Anterior cingulate cortex (tissue), 58 donors: ENCODE results near the gene CEP41.

Source experiments
- DNase-seq, 58 donors: peaks; one replicate each; lab custom pipeline; 2025; lab: John Stamatoyannopoulos, UW

Gene CEP41

GRCh38 chr7:130359276-130359857 lies 81.4 kb downstream of the CEP41 start:
- no peak for DNase-seq

GRCh38 chr7:130358471-130358870 lies 82.3 kb downstream of the CEP41 start:
- DNase-seq = no peak

GRCh38 chr7:130356876-130357611 lies 83.8 kb downstream of the CEP41 start:
- peak in 14 of 58 donors; percentile 14 to 78 (median 41) for DNase-seq

DNA sequence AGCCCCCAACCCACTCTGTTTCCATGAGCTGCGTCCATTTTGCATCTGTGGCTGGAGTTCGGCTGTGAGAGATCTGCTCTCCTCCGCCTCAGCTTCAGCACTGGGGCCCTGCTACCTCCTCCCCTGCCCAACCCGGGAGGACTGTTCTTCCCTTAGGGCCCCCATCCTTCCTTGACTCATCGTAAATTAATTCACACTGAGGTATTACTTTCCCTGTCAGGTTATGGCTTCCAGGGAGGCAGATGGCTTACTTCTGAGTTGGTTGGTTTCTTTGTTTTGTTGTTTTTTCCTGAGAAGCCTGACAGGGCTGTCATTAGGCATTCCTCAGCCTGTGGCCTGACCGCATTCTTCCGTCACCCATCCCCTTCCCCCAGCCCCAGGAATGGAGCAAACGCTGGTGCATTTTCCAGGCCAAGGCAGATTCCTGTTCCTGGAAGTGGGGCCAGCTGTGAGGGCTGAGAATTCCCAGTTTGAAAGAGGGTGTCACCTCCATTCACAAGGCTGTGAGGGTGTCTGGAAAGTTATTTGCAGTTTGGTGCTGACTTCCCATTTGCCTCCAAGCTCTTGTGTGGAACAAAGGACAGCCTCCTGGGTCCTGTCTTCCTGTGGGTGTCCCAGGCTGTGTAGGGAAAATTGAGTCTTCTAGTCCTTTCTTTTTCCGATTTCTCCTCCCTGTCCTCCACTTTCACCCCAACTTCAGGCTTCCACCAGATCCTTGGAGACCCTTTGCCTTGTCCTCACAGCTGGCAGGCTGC lies 84.5 kb downstream of the CEP41 start:
- DNase-seq = no peak

DNA sequence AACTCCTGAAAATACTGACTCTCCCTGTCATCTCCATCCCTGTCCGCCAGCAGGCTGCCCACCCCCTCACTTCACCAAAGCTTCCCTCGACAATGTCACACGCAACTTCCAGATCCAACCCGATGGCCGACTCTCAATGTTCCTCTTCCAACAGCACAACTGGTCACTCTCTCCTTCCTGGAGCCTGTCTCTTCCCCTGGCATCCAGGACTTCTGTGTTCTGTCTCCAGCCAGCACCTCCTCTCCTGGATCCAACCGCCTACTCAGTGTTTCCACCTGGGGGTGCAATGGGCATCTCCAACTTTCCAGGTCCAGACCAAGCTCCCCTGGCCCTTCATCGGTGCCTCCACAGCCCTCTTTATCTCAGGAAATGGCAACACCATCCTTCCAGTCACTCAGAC lies 87.6 kb downstream of the CEP41 start:
- DNase-seq = no peak

DNA sequence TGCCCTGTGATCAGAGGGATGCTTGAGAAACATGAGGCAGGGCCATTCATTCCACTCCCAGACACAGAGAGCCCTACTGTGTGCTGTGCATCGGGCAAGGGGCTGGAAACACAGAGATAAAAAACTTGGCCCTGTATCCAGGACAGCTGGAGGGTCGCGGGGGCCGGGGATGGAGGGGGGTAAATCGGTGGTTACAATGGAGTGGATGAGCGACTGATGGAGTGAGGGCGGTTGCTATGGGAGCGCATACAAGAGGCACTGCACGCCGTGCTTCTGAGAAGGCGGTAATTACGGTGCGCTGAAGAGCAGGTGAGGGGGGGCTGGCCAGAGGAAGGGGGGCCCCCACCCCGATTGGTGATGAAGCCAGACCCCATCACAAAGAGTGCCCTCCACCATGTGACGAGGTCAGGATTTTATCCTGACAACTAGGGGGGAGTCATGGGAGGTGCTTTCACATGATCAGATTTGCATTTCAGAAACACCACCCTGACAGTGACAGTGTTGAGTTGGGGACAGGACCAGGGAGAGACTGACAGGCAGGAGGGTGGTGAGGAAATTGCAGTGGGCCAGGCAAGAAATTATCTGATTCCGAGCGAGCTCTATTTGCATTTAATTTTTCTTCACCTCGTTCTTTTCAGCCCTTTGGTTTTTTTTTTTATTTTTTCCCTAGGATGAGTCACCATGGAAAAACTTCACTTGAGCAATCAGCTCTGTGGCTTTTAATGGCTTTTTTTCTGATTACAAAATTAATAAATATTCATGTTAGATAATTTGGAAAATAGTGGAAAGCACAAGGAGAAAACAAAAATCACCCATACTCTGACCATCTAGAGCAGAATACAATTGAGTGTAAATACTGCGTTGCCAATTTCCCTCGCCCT lies 88.4 kb downstream of the CEP41 start:
- DNase-seq = peak in 16 of 58 donors; percentile 12 to 49 (median 22)

GRCh38 chr7:130351791-130352090 lies 89.1 kb downstream of the CEP41 start:
- no peak for DNase-seq

GRCh38 chr7:130350945-130351790 lies 89.6 kb downstream of the CEP41 start:
- DNase-seq = no peak

DNA sequence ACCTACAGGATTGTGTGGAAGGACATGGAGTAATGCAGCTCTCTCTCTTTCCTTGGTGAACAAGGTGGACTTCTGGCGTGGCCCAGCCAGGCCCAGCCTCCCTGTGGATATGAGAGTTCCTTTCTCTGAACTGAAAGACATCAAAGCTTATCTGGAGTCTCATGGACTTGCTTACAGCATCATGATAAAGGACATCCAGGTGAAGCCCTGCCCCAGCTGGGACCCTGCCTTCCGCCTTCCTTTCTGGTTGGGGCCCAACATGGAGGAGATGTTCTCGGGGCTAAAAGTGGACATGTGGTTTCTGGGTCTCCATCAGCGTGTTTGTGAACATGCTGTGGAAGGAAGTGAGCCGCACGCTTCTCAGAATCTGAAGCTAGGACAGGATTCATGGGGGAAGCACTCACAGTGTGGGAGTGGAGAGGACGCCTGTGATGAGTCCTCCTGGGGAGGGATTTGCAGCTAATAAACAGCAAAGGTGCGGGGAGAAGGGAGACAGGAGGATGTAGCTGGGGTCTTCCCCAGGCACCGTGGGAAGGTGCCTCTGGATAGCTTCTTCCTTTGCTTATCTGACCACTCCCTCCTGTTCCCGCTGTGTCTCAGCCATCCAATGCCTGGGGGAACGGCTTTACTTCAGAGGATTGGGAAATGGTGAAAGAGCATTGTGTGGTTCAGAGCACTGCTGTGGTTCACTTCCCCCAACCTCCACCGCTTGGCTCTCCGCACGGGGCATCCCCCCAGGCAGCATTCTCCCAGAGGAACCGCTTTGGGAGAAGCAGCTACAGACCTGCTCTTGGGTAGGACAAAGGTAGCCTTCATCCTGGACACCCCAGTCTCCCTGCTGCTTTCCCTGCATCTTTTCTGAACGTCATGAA lies 90.7 kb downstream of the CEP41 start:
- no peak for DNase-seq

GRCh38 chr7:130346941-130347340 lies 93.9 kb downstream of the CEP41 start:
- DNase-seq = no peak

GRCh38 chr7:130346177-130346905 lies 94.5 kb downstream of the CEP41 start:
- no peak for DNase-seq

DNA sequence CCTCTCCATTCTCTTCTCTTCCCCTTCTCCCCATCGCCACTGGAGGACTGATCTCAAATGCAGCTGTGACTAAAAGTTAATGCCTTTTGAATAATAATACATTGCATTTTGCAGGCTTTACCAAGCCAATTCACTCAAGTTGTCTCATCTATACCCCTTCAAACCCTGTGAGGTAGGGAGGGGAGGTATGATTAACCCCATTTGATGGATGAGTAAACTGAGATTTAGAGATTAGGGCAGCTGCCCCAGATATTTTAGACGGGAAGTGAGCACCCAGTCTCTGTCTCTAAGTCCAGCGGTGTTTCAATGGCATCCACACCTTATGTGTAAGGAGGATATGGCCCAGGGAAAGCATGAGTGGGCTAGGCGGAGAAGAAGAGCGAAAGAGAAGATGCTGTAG lies 95.1 kb downstream of the CEP41 start:
- no peak for DNase-seq

DNA sequence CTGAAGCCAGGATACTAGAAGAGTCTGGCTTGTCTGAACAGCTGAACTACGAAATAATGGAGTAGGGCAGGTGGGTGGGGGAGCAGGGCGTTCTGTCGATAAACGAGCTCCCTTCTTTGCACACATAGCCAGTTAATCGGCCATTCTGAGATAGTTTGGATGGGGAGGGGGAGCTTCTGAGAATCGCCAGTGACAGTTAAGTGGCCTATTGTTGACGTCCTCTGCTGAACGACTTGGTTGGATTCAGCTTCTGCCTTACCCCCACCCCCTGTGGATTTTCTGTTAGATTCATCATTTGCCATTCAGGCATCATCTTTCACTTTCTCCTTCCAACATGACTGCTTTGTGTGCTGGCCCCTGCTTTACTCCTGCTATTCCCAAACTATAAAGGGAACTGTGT lies 95.7 kb downstream of the CEP41 start:
- no peak for DNase-seq

GRCh38 chr7:130344271-130344866 lies 96.4 kb downstream of the CEP41 start, which contains the start of gene CPA5:
Gene CPA5, plus strand, starts transcription at chr7:130344816. Its CDS starts 1,670 bp downstream, at chr7:130346486.
- no peak for DNase-seq
